Mucosa of rectum (tissue), 2 donors: Measurements from ENCODE around the gene NCK2.

Experiments
- H3K27ac ChIP-seq, 2 donors: one replicate each; pipeline ENCODE4 v1.7.0; 2013; ENCODE audit warnings: inconsistent platforms in 2 of 2, low read depth in 2 of 2, low read length in 2 of 2
- H3K27me3 ChIP-seq, 2 donors: one replicate each; pipeline ENCODE4 v1.7.0; 2013; ENCODE audit warnings: low read length in 2 of 2; ENCODE audit not compliant: control insufficient read depth in 2 of 2, insufficient read depth in 2 of 2
- H3K36me3 ChIP-seq, 2 donors: one replicate each; pipeline ENCODE4 v1.7.0; 2013; ENCODE audit warnings: low read length in 2 of 2; ENCODE audit not compliant: control insufficient read depth in 2 of 2, insufficient read depth in 2 of 2
- H3K4me1 ChIP-seq, 2 donors: one replicate each; pipeline ENCODE4 v1.7.0; 2013; ENCODE audit warnings: low read length in 2 of 2, mild to moderate bottlenecking in 1 of 2; ENCODE audit not compliant: control insufficient read depth in 2 of 2, insufficient read depth in 2 of 2
- H3K4me3 ChIP-seq, 2 donors: one replicate each; pipeline ENCODE4 v1.7.0; 2013; ENCODE audit warnings: low read length in 2 of 2
- H3K9ac ChIP-seq, 2 donors: one replicate each; pipeline ENCODE4 v1.7.0; 2013; ENCODE audit warnings: low read length in 2 of 2, low read depth in 1 of 2, mild to moderate bottlenecking in 1 of 2
- H3K9me3 ChIP-seq, 2 donors: one replicate each; pipeline ENCODE4 v1.7.0; 2013; ENCODE audit warnings: low read length in 2 of 2; ENCODE audit not compliant: control insufficient read depth in 2 of 2
- donor health status: healthy.
- donor health status: Normal muscosa, but diverticular disease.

NCK2 gene

GRCh38 chr2:105936954-105937353 is 192.2 kb downstream of the NCK2 start:
- Histone ChIP-seq H3K9ac (no peak overlapping the region), H3K36me3 (no peaks in the 10 kb centered on the region), H3K27me3 (no peaks in the 10 kb centered on the region), H3K4me3 (no peak overlapping the region), H3K4me1 (no peaks in the 10 kb centered on the region), H3K27ac (no peak overlapping the region), H3K9me3 (no peaks in the 10 kb centered on the region)

- Histone ChIP-seq H3K9ac (no peak overlapping the region), H3K4me1 (no peaks in the 10 kb centered on the region), H3K9me3 (no peaks in the 10 kb centered on the region), H3K4me3 (no peak overlapping the region), H3K27me3 (no peaks in the 10 kb centered on the region), H3K36me3 (no peaks in the 10 kb centered on the region), H3K27ac (no peak overlapping the region)
Measured at GRCh38 chr2:105937498-105938097, 192.9 kb downstream of the NCK2 start.
